Kidney epithelial cell (primary cell): Measurements from ENCODE around the gene NCOA1. TPM values are rescaled to one million over a fixed set of nuclear protein-coding genes. Genes with fewer than 3 reads are reported as not detected.
A peak's percentile ranks its signal among the peaks of the same experiment; 100 is the strongest.

Source experiments
- DNase-seq: peaks from one replicate; pipeline ENCODE4 v3.0.0-alpha.2; 2010; ENCODE audit warnings: low read depth
- H3K27me3 ChIP-seq: 2 replicates; pipeline ENCODE4 v1.6.0; 2011; ENCODE audit warnings: low read length; ENCODE audit not compliant: control insufficient read depth, insufficient read depth
- H3K36me3 ChIP-seq: 2 replicates; pipeline ENCODE4 v1.5.1; 2011; ENCODE audit warnings: low read length; ENCODE audit not compliant: control insufficient read depth, insufficient read depth
- H3K4me3 ChIP-seq: 2 replicates; pipeline ENCODE4 v1.5.1; 2011; ENCODE audit warnings: low read depth, mild to moderate bottlenecking, control low read depth, low read length
- CTCF ChIP-seq: IDR thresholded peaks from 2 replicates; pipeline ENCODE4 v1.5.1; 2011; ENCODE audit warnings: mild to moderate bottlenecking, moderate library complexity, low read length, control low read depth, inconsistent platforms; ENCODE audit not compliant: insufficient read depth, poor library complexity, severe bottlenecking
- total RNA-seq: library from RNA; depleted of rRNA; stranded (reverse); fragments of >200 nt; gene quantifications from 2 replicates; pipeline ENCODE4 v1.2.3, GENCODE V29; 2015

The NCOA1 gene
- total RNA-seq, 1 donor from 2014 or later, result 13.3 TPM

GRCh38 chr2:24490181-24490689 is 819 bp upstream of the NCOA1 start:
- no peak for TF ChIP-seq CTCF
- Histone ChIP-seq H3K4me3 (peak overlapping the region; percentile 90), H3K36me3 (no peaks in the 10 kb centered on the region), H3K27me3 (no peaks in the 10 kb centered on the region)
- no peak for DNase-seq

GRCh38 chr2:24491542-24492420 is 727 bp downstream of the NCOA1 start:
- Histone ChIP-seq H3K27me3 (no peaks in the 10 kb centered on the region), H3K36me3 (no peaks in the 10 kb centered on the region), H3K4me3 (peak overlapping the region; percentile 90)
- no peak for DNase-seq
- TF ChIP-seq CTCF, result no peak

GRCh38 chr2:24492421-24493279 is 1.6 kb downstream of the NCOA1 start:
- Histone ChIP-seq H3K27me3 (no peaks in the 10 kb centered on the region), H3K4me3 (peak overlapping the region; percentile 90), H3K36me3 (no peaks in the 10 kb centered on the region)
- TF ChIP-seq CTCF, result no peak
- DNase-seq, result no peak

- H3K4me3 ChIP-seq, result no peak overlapping the region
- H3K27me3 ChIP-seq, result no peaks in the 10 kb centered on the region
- H3K36me3 ChIP-seq, result no peaks in the 10 kb centered on the region
- DNase-seq, result no peak
- TF ChIP-seq CTCF, result no peak
Observed at GRCh38 chr2:24493713-24494112, 2.7 kb downstream of the NCOA1 start.

GRCh38 chr2:24494410-24494809 is 3.4 kb downstream of the NCOA1 start:
- Histone ChIP-seq H3K4me3 (no peak overlapping the region), H3K27me3 (no peaks in the 10 kb centered on the region), H3K36me3 (no peaks in the 10 kb centered on the region)
- no peak for DNase-seq
- no peak for TF ChIP-seq CTCF
